Chondrocyte (in vitro differentiated cells): Measurements from ENCODE around the gene MCRS1. TPM values are rescaled to one million over a fixed set of nuclear protein-coding genes. Genes with fewer than 3 reads are reported as not detected.

Experiments
- DNase-seq: peaks from one replicate; pipeline ENCODE4 v3.0.0; 2021; ENCODE audit warnings: mixed read lengths, low spot score
- H3K27ac Mint-ChIP-seq: one replicate; pipeline ENCODE4 v1.8.0; 2021; ENCODE audit warnings: mild to moderate bottlenecking, moderate library complexity, mixed read lengths; ENCODE audit not compliant: unreplicated experiment
- H3K27me3 Mint-ChIP-seq: 2 replicates; pipeline ENCODE4 v1.8.0; 2021; ENCODE audit warnings: low read depth, mixed read lengths
- H3K36me3 Mint-ChIP-seq: 2 replicates; pipeline ENCODE4 v1.8.0; 2021; ENCODE audit warnings: low read depth, mixed read lengths
- H3K4me1 Mint-ChIP-seq: 2 replicates; pipeline ENCODE4 v1.8.0; 2021; ENCODE audit warnings: low read depth, mild to moderate bottlenecking, mixed read lengths
- H3K4me3 Mint-ChIP-seq: one replicate; pipeline ENCODE4 v1.8.0; 2021; ENCODE audit warnings: mild to moderate bottlenecking, moderate library complexity, mixed read lengths; ENCODE audit not compliant: unreplicated experiment
- H3K9me3 Mint-ChIP-seq: 2 replicates; pipeline ENCODE4 v1.8.0; 2021; ENCODE audit warnings: low read depth, mixed read lengths
- CTCF ChIP-seq: fragments of 200-600 bp; sonication (generic); IDR thresholded peaks from 2 replicates; pipeline ENCODE4 v1.5.0; 2021; ENCODE audit warnings: antibody characterized with exemption, mild to moderate bottlenecking, moderate library complexity
- total RNA-seq: library from RNA; stranded (reverse); gene quantifications from 3 replicates; pipeline ENCODE4 v1.2.1, GENCODE V29; 2021

The MCRS1 gene
- total RNA-seq, 1 donor from 2014 or later: 47.2 TPM

- H3K4me1 Mint-ChIP-seq: peaks cover 3% of the 10 kb centered on the region
- no peak overlapping the region for H3K27ac Mint-ChIP-seq
- H3K9me3 Mint-ChIP-seq: no peaks in the 10 kb centered on the region
- no peak overlapping the region for H3K4me3 Mint-ChIP-seq
- peaks cover 21% of the 10 kb centered on the region for H3K27me3 Mint-ChIP-seq
- H3K36me3 Mint-ChIP-seq: no peaks in the 10 kb centered on the region
- DNase-seq: no peak
- no peak for TF ChIP-seq CTCF
These were observed 17.9 kb downstream of the MCRS1 start for GRCh38 chr12:49549735-49550692.

- Mint-ChIP-seq H3K9me3 (no peaks in the 10 kb centered on the region), H3K27ac (no peak overlapping the region), H3K4me1 (peaks cover 3% of the 10 kb centered on the region), H3K36me3 (no peaks in the 10 kb centered on the region), H3K27me3 (peaks cover 29% of the 10 kb centered on the region), H3K4me3 (peak overlapping the region; percentile 22)
- no peak for DNase-seq
- peak; percentile 54 for TF ChIP-seq CTCF
These were observed 18.9 kb downstream of the MCRS1 start for GRCh38 chr12:49548822-49549648.

GRCh38 chr12:49548481-49548821 lies 19.5 kb downstream of the MCRS1 start:
- H3K9me3 Mint-ChIP-seq: no peaks in the 10 kb centered on the region

GRCh38 chr12:49547090-49547690 lies 20.8 kb downstream of the MCRS1 start:
- DNase-seq: no peak

More at GRCh38 chr12:49548481-49548821, 19.5 kb downstream of the MCRS1 start:
- no peak overlapping the region for H3K4me3 Mint-ChIP-seq
- peaks cover 30% of the 10 kb centered on the region for H3K27me3 Mint-ChIP-seq
- H3K4me1 Mint-ChIP-seq: peaks cover 3% of the 10 kb centered on the region
- no peak for TF ChIP-seq CTCF
- no peak overlapping the region for H3K27ac Mint-ChIP-seq
- DNase-seq: no peak
- H3K36me3 Mint-ChIP-seq: no peaks in the 10 kb centered on the region

More at GRCh38 chr12:49547090-49547690, 20.8 kb downstream of the MCRS1 start:
- TF ChIP-seq CTCF: no peak
- H3K36me3 Mint-ChIP-seq: no peaks in the 10 kb centered on the region
- no peak overlapping the region for H3K4me3 Mint-ChIP-seq
- no peak overlapping the region for H3K27ac Mint-ChIP-seq
- H3K27me3 Mint-ChIP-seq: peaks cover 31% of the 10 kb centered on the region
- no peaks in the 10 kb centered on the region for H3K9me3 Mint-ChIP-seq
- H3K4me1 Mint-ChIP-seq: peaks cover 3% of the 10 kb centered on the region
